Measurements from ENCODE around the gene IFITM5.

The IFITM5 gene

GRCh38 chr11:283405-284104, 15.8 kb downstream of the IFITM5 start:
- no peak overlapping the region for H3K4me3 ChIP-seq (ENCODE audit: low read length)
- DNase-seq = no peak
- H4K5ac ChIP-seq (ENCODE audit: low read length) = no peak overlapping the region
- H3K4ac ChIP-seq (ENCODE audit: low read depth, low read length) = no peak overlapping the region
- no peaks in the 10 kb centered on the region for H3K79me1 ChIP-seq (ENCODE audit: low read length)
- H3K18ac ChIP-seq (ENCODE audit: low read length) = no peak overlapping the region
- H3K79me2 ChIP-seq (ENCODE audit: control insufficient read depth, insufficient read depth, low read length) = no peaks in the 10 kb centered on the region
- H4K8ac ChIP-seq (ENCODE audit: low read depth, low read length) = no peak overlapping the region
- no peak overlapping the region for H2AK5ac ChIP-seq (ENCODE audit: low read length)
- no peak overlapping the region for H2BK15ac ChIP-seq (replicated peaks; ENCODE audit: low read depth)
- H3K4me1 ChIP-seq (ENCODE audit: control insufficient read depth, low read depth, low read length) = peaks cover 2% of the 10 kb centered on the region
- no peak overlapping the region for H2BK120ac ChIP-seq (ENCODE audit: low read depth, low read length)
- no peak overlapping the region for H3K56ac ChIP-seq (ENCODE audit: low read length)
- H3K36me3 ChIP-seq (ENCODE audit: control insufficient read depth, insufficient read depth, low read length) = no peaks in the 10 kb centered on the region
- no CpG with 5 or more reads among the region's 23 CpGs for WGBS (ENCODE audit: extremely low coverage, insufficient coverage, low lambda C conversion rate)
- no peak overlapping the region for H2BK5ac ChIP-seq (ENCODE audit: low read length)
- H3K9ac ChIP-seq (ENCODE audit: low read length) = no peak overlapping the region
- no peak overlapping the region for H3K23ac ChIP-seq (ENCODE audit: low read length)
- no peaks in the 10 kb centered on the region for H3K27me3 ChIP-seq (ENCODE audit: insufficient read depth, low read length, poor library complexity)
- H3K27ac ChIP-seq (ENCODE audit: low read depth, low read length) = no peak overlapping the region
- H3K4me2 ChIP-seq (ENCODE audit: low read length) = no peak overlapping the region

- Histone ChIP-seq H3K27ac (ENCODE audit: low read depth, low read length) (no peak overlapping the region), H3K4me2 (ENCODE audit: low read length) (no peak overlapping the region), H3K23ac (ENCODE audit: low read length) (no peak overlapping the region), H3K56ac (ENCODE audit: low read length) (peak overlapping the region; percentile 1), H4K5ac (ENCODE audit: low read length) (no peak overlapping the region), H3K79me2 (ENCODE audit: control insufficient read depth, insufficient read depth, low read length) (no peaks in the 10 kb centered on the region), H3K36me3 (ENCODE audit: control insufficient read depth, insufficient read depth, low read length) (no peaks in the 10 kb centered on the region), H2BK5ac (ENCODE audit: low read length) (no peak overlapping the region), H3K18ac (ENCODE audit: low read length) (no peak overlapping the region), H3K4ac (ENCODE audit: low read depth, low read length) (no peak overlapping the region), H2BK120ac (ENCODE audit: low read depth, low read length) (no peak overlapping the region), H3K4me3 (ENCODE audit: low read length) (no peak overlapping the region), H2BK15ac (replicated peaks; ENCODE audit: low read depth) (no peak overlapping the region), H3K79me1 (ENCODE audit: low read length) (no peaks in the 10 kb centered on the region), H4K8ac (ENCODE audit: low read depth, low read length) (no peak overlapping the region), H3K4me1 (ENCODE audit: control insufficient read depth, low read depth, low read length) (peaks cover under 1% of the 10 kb centered on the region), H3K27me3 (ENCODE audit: insufficient read depth, low read length, poor library complexity) (no peaks in the 10 kb centered on the region), H2AK5ac (ENCODE audit: low read length) (no peak overlapping the region), H3K9ac (ENCODE audit: low read length) (no peak overlapping the region)
- DNase-seq = no peak
- no CpG with 5 or more reads among the region's 13 CpGs for WGBS (ENCODE audit: extremely low coverage, insufficient coverage, low lambda C conversion rate)
These were observed 16.5 kb downstream of the IFITM5 start for GRCh38 chr11:282630-283360.

GRCh38 chr11:282171-282570, 17.2 kb downstream of the IFITM5 start:
- no peaks in the 10 kb centered on the region for H3K27me3 ChIP-seq (ENCODE audit: insufficient read depth, low read length, poor library complexity)
- H3K36me3 ChIP-seq (ENCODE audit: control insufficient read depth, insufficient read depth, low read length) = no peaks in the 10 kb centered on the region
- H4K5ac ChIP-seq (ENCODE audit: low read length) = no peak overlapping the region
- no peaks in the 10 kb centered on the region for H3K4me1 ChIP-seq (ENCODE audit: control insufficient read depth, low read depth, low read length)
- no peak overlapping the region for H3K4ac ChIP-seq (ENCODE audit: low read depth, low read length)
- no peak overlapping the region for H3K4me3 ChIP-seq (ENCODE audit: low read length)
- H3K4me2 ChIP-seq (ENCODE audit: low read length) = no peak overlapping the region
- no peaks in the 10 kb centered on the region for H3K79me1 ChIP-seq (ENCODE audit: low read length)
- no peak overlapping the region for H3K56ac ChIP-seq (ENCODE audit: low read length)
- no CpG with 5 or more reads among the region's 4 CpGs for WGBS (ENCODE audit: extremely low coverage, insufficient coverage, low lambda C conversion rate)
- no peak overlapping the region for H2BK15ac ChIP-seq (replicated peaks; ENCODE audit: low read depth)
- no peak overlapping the region for H4K8ac ChIP-seq (ENCODE audit: low read depth, low read length)
- no peak overlapping the region for H3K18ac ChIP-seq (ENCODE audit: low read length)
- no peak overlapping the region for H2BK120ac ChIP-seq (ENCODE audit: low read depth, low read length)
- H3K23ac ChIP-seq (ENCODE audit: low read length) = no peak overlapping the region
- DNase-seq = no peak
- H3K9ac ChIP-seq (ENCODE audit: low read length) = no peak overlapping the region
- H3K79me2 ChIP-seq (ENCODE audit: control insufficient read depth, insufficient read depth, low read length) = no peaks in the 10 kb centered on the region
- no peak overlapping the region for H2AK5ac ChIP-seq (ENCODE audit: low read length)
- H3K27ac ChIP-seq (ENCODE audit: low read depth, low read length) = no peak overlapping the region
- no peak overlapping the region for H2BK5ac ChIP-seq (ENCODE audit: low read length)

GRCh38 chr11:281486-282161, 17.7 kb downstream of the IFITM5 start:
- Histone ChIP-seq H2BK15ac (replicated peaks; ENCODE audit: low read depth) (no peak overlapping the region), H3K27ac (ENCODE audit: low read depth, low read length) (no peak overlapping the region), H2BK120ac (ENCODE audit: low read depth, low read length) (no peak overlapping the region), H3K56ac (ENCODE audit: low read length) (no peak overlapping the region), H3K4ac (ENCODE audit: low read depth, low read length) (no peak overlapping the region), H3K23ac (ENCODE audit: low read length) (no peak overlapping the region), H3K79me2 (ENCODE audit: control insufficient read depth, insufficient read depth, low read length) (no peaks in the 10 kb centered on the region), H3K27me3 (ENCODE audit: insufficient read depth, low read length, poor library complexity) (no peaks in the 10 kb centered on the region), H3K9ac (ENCODE audit: low read length) (no peak overlapping the region), H3K18ac (ENCODE audit: low read length) (no peak overlapping the region), H2BK5ac (ENCODE audit: low read length) (no peak overlapping the region), H4K8ac (ENCODE audit: low read depth, low read length) (no peak overlapping the region), H4K5ac (ENCODE audit: low read length) (no peak overlapping the region), H3K36me3 (ENCODE audit: control insufficient read depth, insufficient read depth, low read length) (no peaks in the 10 kb centered on the region), H2AK5ac (ENCODE audit: low read length) (no peak overlapping the region), H3K79me1 (ENCODE audit: low read length) (no peaks in the 10 kb centered on the region), H3K4me3 (ENCODE audit: low read length) (no peak overlapping the region), H3K4me1 (ENCODE audit: control insufficient read depth, low read depth, low read length) (no peaks in the 10 kb centered on the region), H3K4me2 (ENCODE audit: low read length) (no peak overlapping the region)
- no peak for DNase-seq
- WGBS (ENCODE audit: extremely low coverage, insufficient coverage, low lambda C conversion rate) = no CpG with 5 or more reads among the region's 26 CpGs

GRCh38 chr11:280706-281485, 18.4 kb downstream of the IFITM5 start:
- H3K23ac ChIP-seq (ENCODE audit: low read length) = no peak overlapping the region
- H3K27ac ChIP-seq (ENCODE audit: low read depth, low read length) = no peak overlapping the region
- H3K4me3 ChIP-seq (ENCODE audit: low read length) = no peak overlapping the region
- no CpG with 5 or more reads among the region's 79 CpGs for WGBS (ENCODE audit: extremely low coverage, insufficient coverage, low lambda C conversion rate)
- no peak overlapping the region for H2AK5ac ChIP-seq (ENCODE audit: low read length)
- no peak overlapping the region for H3K9ac ChIP-seq (ENCODE audit: low read length)
- H4K8ac ChIP-seq (ENCODE audit: low read depth, low read length) = no peak overlapping the region
- H3K27me3 ChIP-seq (ENCODE audit: insufficient read depth, low read length, poor library complexity) = no peaks in the 10 kb centered on the region
- H3K4me2 ChIP-seq (ENCODE audit: low read length) = no peak overlapping the region
- H2BK120ac ChIP-seq (ENCODE audit: low read depth, low read length) = no peak overlapping the region
- no peaks in the 10 kb centered on the region for H3K79me2 ChIP-seq (ENCODE audit: control insufficient read depth, insufficient read depth, low read length)
- no peak overlapping the region for H4K5ac ChIP-seq (ENCODE audit: low read length)
- H3K4me1 ChIP-seq (ENCODE audit: control insufficient read depth, low read depth, low read length) = no peaks in the 10 kb centered on the region
- no peak for DNase-seq
- no peaks in the 10 kb centered on the region for H3K36me3 ChIP-seq (ENCODE audit: control insufficient read depth, insufficient read depth, low read length)
- no peaks in the 10 kb centered on the region for H3K79me1 ChIP-seq (ENCODE audit: low read length)
- no peak overlapping the region for H2BK5ac ChIP-seq (ENCODE audit: low read length)
- H3K4ac ChIP-seq (ENCODE audit: low read depth, low read length) = no peak overlapping the region
- H3K56ac ChIP-seq (ENCODE audit: low read length) = no peak overlapping the region
- H3K18ac ChIP-seq (ENCODE audit: low read length) = no peak overlapping the region
- no peak overlapping the region for H2BK15ac ChIP-seq (replicated peaks; ENCODE audit: low read depth)
